Measurements from ENCODE around the gene STARD5.

Gene STARD5

GRCh38 chr15:81295486-81296121, 28.3 kb downstream of the STARD5 start:
- Histone ChIP-seq H3K79me2 (no peaks in the 10 kb centered on the region), H2AFZ (no peak overlapping the region), H3K4me2 (ENCODE audit: low read length) (no peak overlapping the region), H3K36me3 (ENCODE audit: control insufficient read depth, insufficient read depth, low read length) (no peaks in the 10 kb centered on the region), H3K27ac (peak overlapping the region; percentile 11), H3K27me3 (ENCODE audit: control insufficient read depth, insufficient read depth, low read length) (no peaks in the 10 kb centered on the region), H3K4me3 (ENCODE audit: low read depth, low read length) (no peak overlapping the region), H3K9ac (no peak overlapping the region), H3K9me3 (ENCODE audit: control insufficient read depth, low read length) (no peaks in the 10 kb centered on the region), H3K4me1 (no peaks in the 10 kb centered on the region)
- no peak for TF ChIP-seq CTCF (IDR thresholded peaks at IDR 0.05)

- Histone ChIP-seq H3K79me2 (no peaks in the 10 kb centered on the region), H3K4me1 (no peaks in the 10 kb centered on the region), H3K27me3 (ENCODE audit: control insufficient read depth, insufficient read depth, low read length) (no peaks in the 10 kb centered on the region), H2AFZ (no peak overlapping the region), H3K9ac (no peak overlapping the region), H3K4me2 (ENCODE audit: low read length) (no peak overlapping the region), H3K36me3 (ENCODE audit: control insufficient read depth, insufficient read depth, low read length) (no peaks in the 10 kb centered on the region), H3K27ac (no peak overlapping the region), H3K9me3 (ENCODE audit: control insufficient read depth, low read length) (no peaks in the 10 kb centered on the region), H3K4me3 (ENCODE audit: low read depth, low read length) (no peak overlapping the region)
- no peak for TF ChIP-seq CTCF (IDR thresholded peaks at IDR 0.05)
Measured at GRCh38 chr15:81294516-81294880, 29.4 kb downstream of the STARD5 start.

GRCh38 chr15:81293728-81294515, 30.0 kb downstream of the STARD5 start:
- H3K9me3 ChIP-seq (ENCODE audit: control insufficient read depth, low read length): no peaks in the 10 kb centered on the region
- no peak overlapping the region for H3K27ac ChIP-seq
- TF ChIP-seq CTCF (IDR thresholded peaks at IDR 0.05): no peak
- no peak overlapping the region for H2AFZ ChIP-seq
- H3K4me2 ChIP-seq (ENCODE audit: low read length): no peak overlapping the region
- H3K36me3 ChIP-seq (ENCODE audit: control insufficient read depth, insufficient read depth, low read length): no peaks in the 10 kb centered on the region
- H3K4me1 ChIP-seq: no peaks in the 10 kb centered on the region
- H3K4me3 ChIP-seq (ENCODE audit: low read depth, low read length): no peak overlapping the region
- H3K27me3 ChIP-seq (ENCODE audit: control insufficient read depth, insufficient read depth, low read length): no peaks in the 10 kb centered on the region
- no peak overlapping the region for H3K9ac ChIP-seq
- no peaks in the 10 kb centered on the region for H3K79me2 ChIP-seq

- H3K9ac ChIP-seq: no peak overlapping the region
- H3K27ac ChIP-seq: no peak overlapping the region
Measured at GRCh38 chr15:81292523-81293001, 31.4 kb downstream of the STARD5 start.

More at GRCh38 chr15:81292523-81293001, 31.4 kb downstream of the STARD5 start:
- H3K36me3 ChIP-seq (ENCODE audit: control insufficient read depth, insufficient read depth, low read length): no peaks in the 10 kb centered on the region
- H3K27me3 ChIP-seq (ENCODE audit: control insufficient read depth, insufficient read depth, low read length): no peaks in the 10 kb centered on the region
- H3K79me2 ChIP-seq: no peaks in the 10 kb centered on the region
- H3K9me3 ChIP-seq (ENCODE audit: control insufficient read depth, low read length): no peaks in the 10 kb centered on the region
- no peak overlapping the region for H3K4me2 ChIP-seq (ENCODE audit: low read length)
- no peak overlapping the region for H3K4me3 ChIP-seq (ENCODE audit: low read depth, low read length)
- no peaks in the 10 kb centered on the region for H3K4me1 ChIP-seq
- no peak for TF ChIP-seq CTCF (IDR thresholded peaks at IDR 0.05)
- H2AFZ ChIP-seq: no peak overlapping the region
